Tibial artery (tissue), 4 donors: ENCODE results near the gene XRCC6.
"Not testable (repeated sequence)": the region's sequence is repeated elsewhere in the genome, so short reads cannot be mapped to it uniquely, and the experiment has no call there.

Experiments used
- DNase-seq, 2 donors: peaks; one replicate each; pipeline ENCODE4 v3.0.0-alpha.2; 2019
- H3K27ac ChIP-seq, 2 donors: fragments of 200-600 bp; sonication (generic) in 1 of 2; 1 replicate in 1 of 2; 2 replicates in 1 of 2; pipeline ENCODE4 v1.5.1; 2018 to 2019; ENCODE audit warnings: mild to moderate bottlenecking in 1 of 2
- H3K27me3 ChIP-seq, 2 donors: fragments of 200-600 bp; sonication (generic) in 1 of 2; one replicate each; pipeline versions ENCODE4 v1.5.1 to v1.6.0; 2016 to 2019
- H3K36me3 ChIP-seq, 3 donors: fragments of 200-600 bp; sonication (generic) in 2 of 3; one replicate each; pipeline ENCODE4 v1.5.1; 2016 to 2019; ENCODE audit warnings: mild to moderate bottlenecking in 2 of 3
- H3K4me1 ChIP-seq, 4 donors: fragments of 200-600 bp; sonication (generic) in 2 of 4; 1 replicate in 3 of 4; 2 replicates in 1 of 4; pipeline ENCODE4 v1.5.1; 2016 to 2019
- H3K4me3 ChIP-seq, 2 donors: fragments of 200-600 bp; sonication (generic) in 1 of 2; 1 replicate in 1 of 2; 2 replicates in 1 of 2; pipeline ENCODE4 v1.5.1; 2018 to 2019; ENCODE audit warnings: mild to moderate bottlenecking in 2 of 2
- H3K9me3 ChIP-seq, 3 donors: fragments of 200-600 bp; sonication (generic) in 1 of 3; one replicate each; pipeline ENCODE4 v1.5.1; 2016 to 2019
- CTCF ChIP-seq, 2 experiments: fragments of 200-600 bp in 1 of 2; fragments of 450-650 bp in 1 of 2; IDR thresholded peaks; one replicate each; pipeline ENCODE4 v1.5.1; 2017 to 2019; ENCODE audit warnings: antibody characterized with exemption in 2 of 2, mild to moderate bottlenecking in 1 of 2, moderate library complexity in 1 of 2
- intact Hi-C: fragments of 100-400 bp; cut with DNase I; formaldehyde crosslinking; loops from one replicate; pipeline ENCODE4 v1.15.0; 2023; ENCODE audit warnings: low total_unique reads

Gene XRCC6

GRCh38 chr22:41619979-41620588, 1.0 kb upstream of the XRCC6 start:
- H3K9me3 ChIP-seq: no peaks in the 10 kb centered on the region
- H3K27me3 ChIP-seq: no peaks in the 10 kb centered on the region
- peaks cover 20 to 29% (median 22%) of the 10 kb centered on the region in 3 donors for H3K36me3 ChIP-seq
- intact Hi-C loops: loop anchor here (5.0 kb wide), 1 partner anchor 78 kb away; the partner anchor contains the start of gene POLR3H
- TF ChIP-seq CTCF (IDR thresholded peaks at IDR 0.05): no peak
- peaks cover 0 to 32% (median 21%) of the 10 kb centered on the region in 4 donors for H3K4me1 ChIP-seq
- H3K4me3 ChIP-seq: peak overlapping the region; percentile 92 to 96
- peak; percentile 28 to 73 for DNase-seq
- H3K27ac ChIP-seq: peak overlapping the region; percentile 97 to 98

GRCh38 chr22:41620589-41621098, 451 bp upstream of the XRCC6 start, which contains the start of gene DESI1:
Gene DESI1, minus strand, starts transcription at chr22:41621043. Its CDS starts 204 bp downstream, at chr22:41620839.
- Histone ChIP-seq H3K4me3 (peak within 1 kb of the TSS; percentile 92 to 96), H3K4me1 (peaks cover 0 to 32% (median 21%) of the 10 kb centered on the region in 4 donors), H3K27ac (peak within 1 kb of the TSS; percentile 97 to 98), H3K36me3 (peaks cover 26 to 35% (median 28%) of the 10 kb centered on the region in 3 donors), H3K27me3 (no peaks in the 10 kb centered on the region), H3K9me3 (no peaks in the 10 kb centered on the region)
- intact Hi-C loops: loop anchor here (5.0 kb wide), 1 partner anchor 78 kb away; the partner anchor contains the start of gene POLR3H
- TF ChIP-seq CTCF (IDR thresholded peaks at IDR 0.05): no peak
- peak in 1 of 2 donors; percentile 43 for DNase-seq

GRCh38 chr22:41621911-41622179, 750 bp downstream of the XRCC6 start:
- Histone ChIP-seq H3K27me3 (no peaks in the 10 kb centered on the region), H3K4me3 (peak overlapping the region; percentile 92 to 96), H3K4me1 (peaks cover 0 to 32% (median 23%) of the 10 kb centered on the region in 4 donors), H3K9me3 (no peaks in the 10 kb centered on the region), H3K36me3 (peaks cover 38 to 47% (median 40%) of the 10 kb centered on the region in 3 donors), H3K27ac (peak overlapping the region; percentile 97 to 98)
- no peak for DNase-seq
- intact Hi-C loops: loop anchor here (5.0 kb wide), 1 partner anchor 80 kb away; the partner anchor contains the start of gene POLR3H
- no peak for TF ChIP-seq CTCF (IDR thresholded peaks at IDR 0.05)

- Histone ChIP-seq H3K27me3 (no peaks in the 10 kb centered on the region), H3K4me1 (peaks cover 0 to 22% (median 13%) of the 10 kb centered on the region in 4 donors), H3K36me3 (peaks cover 73 to 78% (median 75%) of the 10 kb centered on the region in 3 donors), H3K27ac (no peak overlapping the region), H3K9me3 (no peaks in the 10 kb centered on the region), H3K4me3 (no peak overlapping the region)
- intact Hi-C loops: no loop called here
- DNase-seq: no peak
- no peak for TF ChIP-seq CTCF (IDR thresholded peaks at IDR 0.05)
Observed at GRCh38 chr22:41625577-41625976, 4.5 kb downstream of the XRCC6 start.

GRCh38 chr22:41631115-41631514, 10.0 kb downstream of the XRCC6 start:
- H3K9me3 ChIP-seq, DNase-seq, H3K27ac ChIP-seq, H3K4me1 ChIP-seq, intact Hi-C loops, H3K27me3 ChIP-seq, H3K4me3 ChIP-seq: not testable (repeated sequence)
- peaks cover 64 to 98% (median 83%) of the 10 kb centered on the region in 3 donors for H3K36me3 ChIP-seq

GRCh38 chr22:41631615-41632014, 10.5 kb downstream of the XRCC6 start:
- H3K36me3 ChIP-seq: peaks cover 64 to 98% (median 83%) of the 10 kb centered on the region in 3 donors
- DNase-seq, intact Hi-C loops, H3K4me3 ChIP-seq, H3K9me3 ChIP-seq, H3K27ac ChIP-seq, H3K4me1 ChIP-seq, H3K27me3 ChIP-seq: not testable (repeated sequence)

GRCh38 chr22:41634610-41635009, 13.5 kb downstream of the XRCC6 start:
- H3K27me3 ChIP-seq, H3K4me3 ChIP-seq, H3K9me3 ChIP-seq, H3K27ac ChIP-seq, intact Hi-C loops, DNase-seq, H3K4me1 ChIP-seq: not testable (repeated sequence)
- H3K36me3 ChIP-seq: peaks cover 67 to 98% (median 81%) of the 10 kb centered on the region in 3 donors
